ENCODE measurements around the gene TJAP1.

The TJAP1 gene

GRCh38 chr6:43521836-43522235, 44.5 kb downstream of the TJAP1 start:
- peaks cover 29% of the 10 kb centered on the region for H3K79me2 ChIP-seq (ENCODE audit: insufficient read depth, low read length)
- no peak overlapping the region for H3K4me2 ChIP-seq (ENCODE audit: insufficient read depth, low read length)
- H3K9me3 ChIP-seq (ENCODE audit: insufficient read depth, low read length, severe bottlenecking), result no peaks in the 10 kb centered on the region
- ATAC-seq (ENCODE audit: insufficient read depth, low read depth) (no peak), DNase-seq (no peak)
- H3K36me3 ChIP-seq (ENCODE audit: insufficient read depth, low read length), result peaks cover 79% of the 10 kb centered on the region
- H3K27ac ChIP-seq (ENCODE audit: low read length), result no peak overlapping the region
- no peak overlapping the region for H2AFZ ChIP-seq (ENCODE audit: low read depth, low read length)
- TF ChIP-seq, protein P1, sequence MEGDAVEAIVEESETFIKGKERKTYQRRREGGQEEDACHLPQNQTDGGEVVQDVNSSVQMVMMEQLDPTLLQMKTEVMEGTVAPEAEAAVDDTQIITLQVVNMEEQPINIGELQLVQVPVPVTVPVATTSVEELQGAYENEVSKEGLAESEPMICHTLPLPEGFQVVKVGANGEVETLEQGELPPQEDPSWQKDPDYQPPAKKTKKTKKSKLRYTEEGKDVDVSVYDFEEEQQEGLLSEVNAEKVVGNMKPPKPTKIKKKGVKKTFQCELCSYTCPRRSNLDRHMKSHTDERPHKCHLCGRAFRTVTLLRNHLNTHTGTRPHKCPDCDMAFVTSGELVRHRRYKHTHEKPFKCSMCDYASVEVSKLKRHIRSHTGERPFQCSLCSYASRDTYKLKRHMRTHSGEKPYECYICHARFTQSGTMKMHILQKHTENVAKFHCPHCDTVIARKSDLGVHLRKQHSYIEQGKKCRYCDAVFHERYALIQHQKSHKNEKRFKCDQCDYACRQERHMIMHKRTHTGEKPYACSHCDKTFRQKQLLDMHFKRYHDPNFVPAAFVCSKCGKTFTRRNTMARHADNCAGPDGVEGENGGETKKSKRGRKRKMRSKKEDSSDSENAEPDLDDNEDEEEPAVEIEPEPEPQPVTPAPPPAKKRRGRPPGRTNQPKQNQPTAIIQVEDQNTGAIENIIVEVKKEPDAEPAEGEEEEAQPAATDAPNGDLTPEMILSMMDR (IDR thresholded peaks at IDR 0.05; ENCODE audit: borderline replicate concordance, extremely low read depth, low read length, poor library complexity, severe bottlenecking), result no peak
- no peak for TF ChIP-seq EZH2 (IDR thresholded peaks at IDR 0.05; ENCODE audit: borderline replicate concordance, low read depth, low read length, severe bottlenecking)
- H3K4me3 ChIP-seq (ENCODE audit: low read depth in 1 of 2, low read length in 2 of 2), result no peak overlapping the region
- peaks cover 19% of the 10 kb centered on the region for H3K4me1 ChIP-seq (ENCODE audit: insufficient read depth, low read length)
- peaks cover 7% of the 10 kb centered on the region; the same call in 1 of the 2 replicates for H4K20me1 ChIP-seq (ENCODE audit: insufficient read depth, low read length)
- no peak overlapping the region for H3K9ac ChIP-seq (ENCODE audit: low read depth, low read length)
- no peaks in the 10 kb centered on the region for H3K27me3 ChIP-seq (ENCODE audit: insufficient read depth, low read length, poor library complexity)

- 0 out of 3 replicates have a peak, but pooled peaks have one; percentile 3 for ATAC-seq (ENCODE audit: insufficient read depth, low read depth)
- H2AFZ ChIP-seq (ENCODE audit: low read depth, low read length), result no peak overlapping the region
- peaks cover 18% of the 10 kb centered on the region for H3K4me1 ChIP-seq (ENCODE audit: insufficient read depth, low read length)
- peaks cover 87% of the 10 kb centered on the region for H3K36me3 ChIP-seq (ENCODE audit: insufficient read depth, low read length)
- peaks cover 7% of the 10 kb centered on the region; the same call in 1 of the 2 replicates for H4K20me1 ChIP-seq (ENCODE audit: insufficient read depth, low read length)
- no peak for DNase-seq
- no peaks in the 10 kb centered on the region for H3K27me3 ChIP-seq (ENCODE audit: insufficient read depth, low read length, poor library complexity)
- peaks cover 21% of the 10 kb centered on the region for H3K79me2 ChIP-seq (ENCODE audit: insufficient read depth, low read length)
- H3K27ac ChIP-seq (ENCODE audit: low read length), result no peak overlapping the region
- no peak overlapping the region for H3K4me2 ChIP-seq (ENCODE audit: insufficient read depth, low read length)
- TF ChIP-seq, protein P1 (IDR thresholded peaks at IDR 0.05; ENCODE audit: borderline replicate concordance, extremely low read depth, low read length, poor library complexity, severe bottlenecking), result no peak
- H3K4me3 ChIP-seq (ENCODE audit: low read depth in 1 of 2, low read length in 2 of 2), result no peak overlapping the region
- H3K9me3 ChIP-seq (ENCODE audit: insufficient read depth, low read length, severe bottlenecking), result no peaks in the 10 kb centered on the region
- no peak overlapping the region for H3K9ac ChIP-seq (ENCODE audit: low read depth, low read length)
Measured at GRCh38 chr6:43522547-43523261, 45.3 kb downstream of the TJAP1 start.

DNA sequence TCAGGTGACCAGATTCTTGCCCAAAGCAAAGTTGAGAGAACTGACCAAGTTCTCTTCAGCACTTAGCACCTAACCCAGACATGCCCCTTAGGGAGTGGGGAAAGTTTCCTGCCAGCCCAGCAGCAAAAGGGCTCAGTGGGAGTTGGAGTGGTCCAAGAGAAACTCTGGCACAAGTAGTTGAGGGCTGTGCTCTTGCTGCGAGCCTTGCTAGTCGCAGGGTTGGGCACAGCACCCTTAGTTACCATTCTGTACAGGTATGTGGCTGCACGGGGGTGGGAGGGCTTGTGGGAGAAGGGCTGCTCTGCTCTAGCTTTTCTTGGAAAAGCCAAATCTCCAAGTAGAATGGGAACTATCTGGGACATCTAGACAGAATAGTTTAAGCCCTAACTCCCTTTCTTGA, 45.9 kb downstream of the TJAP1 start:
- H3K36me3 ChIP-seq (ENCODE audit: insufficient read depth, low read length), result peaks cover 93% of the 10 kb centered on the region
- H3K79me2 ChIP-seq (ENCODE audit: insufficient read depth, low read length), result peaks cover 15% of the 10 kb centered on the region
- no peak for ATAC-seq (ENCODE audit: insufficient read depth, low read depth)
- H3K9ac ChIP-seq (ENCODE audit: low read depth, low read length), result no peak overlapping the region
- H2AFZ ChIP-seq (ENCODE audit: low read depth, low read length), result no peak overlapping the region
- H3K4me3 ChIP-seq (ENCODE audit: low read depth in 1 of 2, low read length in 2 of 2), result no peak overlapping the region
- H3K4me2 ChIP-seq (ENCODE audit: insufficient read depth, low read length), result no peak overlapping the region
- TF ChIP-seq, protein P1 (IDR thresholded peaks at IDR 0.05; ENCODE audit: borderline replicate concordance, extremely low read depth, low read length, poor library complexity, severe bottlenecking), result no peak
- no peak for TF ChIP-seq EZH2 (IDR thresholded peaks at IDR 0.05; ENCODE audit: borderline replicate concordance, low read depth, low read length, severe bottlenecking)
- H4K20me1 ChIP-seq (ENCODE audit: insufficient read depth, low read length), result peaks cover 3% of the 10 kb centered on the region; the same call in 1 of the 2 replicates
- H3K9me3 ChIP-seq (ENCODE audit: insufficient read depth, low read length, severe bottlenecking), result no peaks in the 10 kb centered on the region
- DNase-seq, result no peak
- no peaks in the 10 kb centered on the region for H3K27me3 ChIP-seq (ENCODE audit: insufficient read depth, low read length, poor library complexity)
- no peak overlapping the region for H3K27ac ChIP-seq (ENCODE audit: low read length)
- peaks cover 12% of the 10 kb centered on the region for H3K4me1 ChIP-seq (ENCODE audit: insufficient read depth, low read length)

Measured in DND-41 (cell line).